ENCODE results near the gene FOXO3B. TPM values are rescaled to one million over a fixed set of nuclear protein-coding genes. Genes with fewer than 3 reads are reported as not detected.
A peak's percentile ranks its signal among the peaks of the same experiment; 100 is the strongest.
"Not testable (repeated sequence)": the region's sequence is repeated elsewhere in the genome, so short reads cannot be mapped to it uniquely, and the experiment has no call there.

The FOXO3B gene
- total RNA-seq (2022) (7.0 and 7.3 TPM in 2 replicates), Bru-seq, nascent RNA (percentile 53 among the genes with signal in this experiment), BruChase-seq, experiment 1, labeled RNA remaining after a 2-hour chase (percentile 73 among the genes with signal in this experiment), BruChase-seq, experiment 2, labeled RNA remaining after a 6-hour chase (percentile 60 among the genes with signal in this experiment)
- long read RNA-seq, partial matches to known transcripts: 0 of 2 reads
- long read RNA-seq, other reads (novel, unspliced or antisense): 0 of 2 reads

DNA sequence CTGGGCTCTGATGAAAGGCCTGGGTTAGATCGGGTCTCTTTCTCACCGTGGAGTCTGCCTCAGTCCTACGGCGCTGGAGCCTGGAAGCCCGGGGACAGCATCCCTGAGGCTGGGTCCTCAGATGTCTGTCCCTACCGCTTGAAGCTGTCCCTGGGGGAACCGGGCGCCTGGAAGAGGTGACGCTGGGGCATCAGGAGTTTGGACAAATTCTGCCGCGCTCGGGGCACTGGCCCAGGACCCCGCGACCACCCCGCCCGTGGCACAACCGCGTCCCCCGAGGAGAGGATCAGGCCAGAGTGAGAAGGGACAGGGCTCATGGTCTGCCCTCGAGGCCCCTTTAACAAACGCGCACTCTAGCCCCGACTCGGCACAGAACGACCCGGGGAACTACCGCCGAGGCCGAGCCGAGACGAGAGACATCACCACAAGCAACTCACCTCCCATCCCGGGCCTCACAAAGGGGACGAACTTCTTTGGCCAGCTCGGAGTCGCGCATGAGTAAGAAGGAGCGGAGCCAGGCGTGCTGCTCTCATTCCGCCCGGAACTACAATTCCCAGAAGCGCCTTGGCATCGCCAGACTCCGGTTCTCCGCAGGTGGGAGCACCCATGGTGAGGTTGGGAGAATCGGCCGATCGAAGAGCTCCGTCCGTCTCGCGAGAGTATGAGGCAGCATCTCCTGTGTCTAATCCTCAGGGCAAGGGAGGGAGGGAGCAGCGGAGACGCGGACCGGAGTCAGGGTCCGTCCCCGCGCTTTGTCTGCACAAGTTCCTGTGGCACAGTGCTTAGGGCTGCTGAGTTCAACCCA is at the start of gene FOXO3B:
Gene FOXO3B (minus strand): TSS at position 548 of the 805 bp plus-strand sequence. CDS start 663 bp downstream, outside the sequence.
- CTCF ChIA-PET: interaction anchor here (0.5 kb wide), 1 partner anchor 22 kb away, joined by 3 read pairs; no protein-coding TSS in a partner anchor
- H3K36me3 ChIP-seq (ENCODE audit: control insufficient read depth, insufficient read depth, low read length); H3K9me3 ChIP-seq; H3K9me3 Mint-ChIP-seq (ENCODE audit: unreplicated experiment); intact Hi-C loops (cut with micrococcal nuclease; ENCODE audit: unreplicated experiment); POLR2A ChIA-PET; H3K36me3 Mint-ChIP-seq (ENCODE audit: insufficient read depth, unreplicated experiment); H3K27me3 Mint-ChIP-seq (ENCODE audit: insufficient read depth, unreplicated experiment); H3K27me3 ChIP-seq (replicated peaks; ENCODE audit: control insufficient read depth, insufficient read depth, low read length); H3K4me1 Mint-ChIP-seq (ENCODE audit: low read depth, unreplicated experiment); H3K4me1 ChIP-seq: not testable (repeated sequence)
- H3K27ac Mint-ChIP-seq (ENCODE audit: unreplicated experiment): peak within 1 kb of the TSS; percentile 66
- DNase-seq: peak; percentile 91 to 97
- H3K4me3 Mint-ChIP-seq (ENCODE audit: unreplicated experiment): peak within 1 kb of the TSS; percentile 82
- H3K4me3 ChIP-seq (ENCODE audit: low read depth, low read length): peak within 1 kb of the TSS; percentile 50
- BruUV-seq (replicated peaks): TSS peak; percentile 54

- H3K36me3 ChIP-seq (ENCODE audit: control insufficient read depth, insufficient read depth, low read length); H3K4me1 ChIP-seq; H3K27ac Mint-ChIP-seq (ENCODE audit: unreplicated experiment); BruUV-seq (replicated peaks); POLR2A ChIA-PET; intact Hi-C loops (cut with micrococcal nuclease; ENCODE audit: unreplicated experiment); H3K27me3 ChIP-seq (replicated peaks; ENCODE audit: control insufficient read depth, insufficient read depth, low read length); DNase-seq; H3K9me3 ChIP-seq; H3K9me3 Mint-ChIP-seq (ENCODE audit: unreplicated experiment); H3K4me3 ChIP-seq (ENCODE audit: low read depth, low read length); H3K4me3 Mint-ChIP-seq (ENCODE audit: unreplicated experiment); CTCF ChIA-PET; H3K27me3 Mint-ChIP-seq (ENCODE audit: insufficient read depth, unreplicated experiment): not testable (repeated sequence)
- Mint-ChIP-seq H3K36me3 (ENCODE audit: insufficient read depth, unreplicated experiment) (peaks cover 12% of the 10 kb centered on the region), H3K4me1 (ENCODE audit: low read depth, unreplicated experiment) (peaks cover 12% of the 10 kb centered on the region)
These were observed 41.4 kb upstream of the FOXO3B start for GRCh38 chr17:18723509-18723908.

DNA sequence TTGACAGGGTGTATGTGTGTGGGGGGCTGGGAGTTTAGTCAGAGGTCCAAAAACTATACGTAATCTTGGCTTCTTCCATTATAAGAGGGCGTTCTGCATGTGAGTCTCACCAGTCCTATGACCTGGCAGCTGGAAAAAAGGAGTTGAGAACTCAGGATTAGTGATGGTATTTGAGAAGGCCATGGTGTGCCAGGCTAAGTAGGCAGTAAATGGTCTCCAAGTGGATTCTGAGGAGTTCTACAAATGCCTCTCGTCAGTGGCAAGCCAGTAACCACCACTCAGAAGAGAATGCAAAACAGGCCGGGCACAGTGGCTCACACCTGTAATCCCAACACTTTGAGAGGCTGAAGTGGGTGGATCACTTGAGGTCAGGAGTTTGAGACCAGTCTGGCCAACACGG is 40.5 kb upstream of the FOXO3B start:
- not testable (repeated sequence) for H3K4me3 Mint-ChIP-seq (ENCODE audit: unreplicated experiment); H3K4me3 ChIP-seq (ENCODE audit: low read depth, low read length)

GRCh38 chr17:18721775-18722547 is 39.8 kb upstream of the FOXO3B start:
- CTCF ChIA-PET; BruUV-seq (replicated peaks): not testable (repeated sequence)

More for the DNA sequence above, 40.5 kb upstream of the FOXO3B start:
- DNase-seq; POLR2A ChIA-PET; H3K4me1 ChIP-seq; intact Hi-C loops (cut with micrococcal nuclease; ENCODE audit: unreplicated experiment); H3K9me3 ChIP-seq; H3K27me3 ChIP-seq (replicated peaks; ENCODE audit: control insufficient read depth, insufficient read depth, low read length); H3K27ac Mint-ChIP-seq (ENCODE audit: unreplicated experiment); H3K27me3 Mint-ChIP-seq (ENCODE audit: insufficient read depth, unreplicated experiment); H3K36me3 ChIP-seq (ENCODE audit: control insufficient read depth, insufficient read depth, low read length); BruUV-seq (replicated peaks); CTCF ChIA-PET; H3K9me3 Mint-ChIP-seq (ENCODE audit: unreplicated experiment): not testable (repeated sequence)
- Mint-ChIP-seq H3K36me3 (ENCODE audit: insufficient read depth, unreplicated experiment) (peaks cover 12% of the 10 kb centered on the region), H3K4me1 (ENCODE audit: low read depth, unreplicated experiment) (peaks cover 13% of the 10 kb centered on the region)

GRCh38 chr17:18719428-18720110 is 37.5 kb upstream of the FOXO3B start:
- CTCF ChIA-PET; H3K27me3 Mint-ChIP-seq (ENCODE audit: insufficient read depth, unreplicated experiment); intact Hi-C loops (cut with micrococcal nuclease; ENCODE audit: unreplicated experiment); POLR2A ChIA-PET; H3K27me3 ChIP-seq (replicated peaks; ENCODE audit: control insufficient read depth, insufficient read depth, low read length); H3K4me3 ChIP-seq (ENCODE audit: low read depth, low read length); H3K9me3 Mint-ChIP-seq (ENCODE audit: unreplicated experiment); H3K4me1 ChIP-seq; BruUV-seq (replicated peaks); H3K9me3 ChIP-seq; H3K36me3 ChIP-seq (ENCODE audit: control insufficient read depth, insufficient read depth, low read length): not testable (repeated sequence)
- H3K36me3 Mint-ChIP-seq (ENCODE audit: insufficient read depth, unreplicated experiment): peaks cover 12% of the 10 kb centered on the region
- peaks cover 13% of the 10 kb centered on the region for H3K4me1 Mint-ChIP-seq (ENCODE audit: low read depth, unreplicated experiment)
- peak overlapping the region; percentile 99 for H3K27ac Mint-ChIP-seq (ENCODE audit: unreplicated experiment)
- H3K4me3 Mint-ChIP-seq (ENCODE audit: unreplicated experiment): peak overlapping the region; percentile 56
- peak; percentile 26 to 58 for DNase-seq

More at GRCh38 chr17:18721775-18722547, 39.8 kb upstream of the FOXO3B start:
- H3K36me3 ChIP-seq (ENCODE audit: control insufficient read depth, insufficient read depth, low read length); H3K4me3 Mint-ChIP-seq (ENCODE audit: unreplicated experiment); H3K27ac Mint-ChIP-seq (ENCODE audit: unreplicated experiment); H3K9me3 ChIP-seq; H3K4me3 ChIP-seq (ENCODE audit: low read depth, low read length); POLR2A ChIA-PET; H3K9me3 Mint-ChIP-seq (ENCODE audit: unreplicated experiment); intact Hi-C loops (cut with micrococcal nuclease; ENCODE audit: unreplicated experiment); H3K4me1 ChIP-seq; H3K27me3 Mint-ChIP-seq (ENCODE audit: insufficient read depth, unreplicated experiment); DNase-seq; H3K27me3 ChIP-seq (replicated peaks; ENCODE audit: control insufficient read depth, insufficient read depth, low read length): not testable (repeated sequence)
- Mint-ChIP-seq H3K36me3 (ENCODE audit: insufficient read depth, unreplicated experiment) (peaks cover 12% of the 10 kb centered on the region), H3K4me1 (ENCODE audit: low read depth, unreplicated experiment) (peaks cover 13% of the 10 kb centered on the region)

DNA sequence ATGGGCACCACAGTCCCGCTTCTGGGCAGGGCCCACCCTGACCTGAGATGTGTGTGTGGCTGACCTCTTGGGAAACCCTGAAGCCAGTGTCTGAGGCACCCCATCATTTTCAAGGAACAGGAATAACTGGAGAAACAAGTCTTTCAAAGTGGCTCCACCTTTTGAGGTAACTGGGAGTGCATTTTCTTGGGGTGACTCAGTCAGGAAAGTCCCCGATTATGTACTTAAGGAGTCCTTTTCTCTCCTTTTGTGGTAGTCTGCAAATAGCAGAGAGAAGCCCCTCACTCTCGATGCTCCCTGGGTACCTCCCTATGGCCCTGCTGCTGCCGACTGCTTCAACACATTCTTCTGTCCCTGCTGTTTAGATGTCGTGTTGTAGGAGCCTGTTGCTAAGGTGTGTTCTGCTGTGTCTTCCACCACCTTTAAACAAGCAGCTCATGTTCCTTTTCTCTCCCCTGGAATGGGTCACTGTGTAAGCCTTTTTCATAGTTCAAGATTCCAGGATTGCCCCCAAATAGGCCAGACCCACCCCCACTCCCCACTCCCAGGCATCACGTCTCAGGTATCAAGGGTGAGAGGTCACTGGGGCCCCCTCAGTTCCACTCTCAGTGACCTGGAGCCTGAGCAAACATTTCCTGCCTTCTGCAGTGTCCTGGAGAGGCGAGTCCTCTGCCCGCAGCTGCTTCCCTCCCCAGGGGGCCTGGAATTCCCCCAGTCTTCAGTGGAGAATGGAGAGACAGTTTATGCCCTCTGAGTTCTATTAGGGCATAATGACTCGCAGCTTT is 36.7 kb upstream of the FOXO3B start:
- TSS peak; percentile 64 for BruUV-seq (replicated peaks)
- DNase-seq: peak; percentile 72 to 87
- POLR2A ChIA-PET: not testable (repeated sequence)

More for the DNA sequence above, 36.7 kb upstream of the FOXO3B start:
- peak overlapping the region; percentile 56 for H3K4me3 Mint-ChIP-seq (ENCODE audit: unreplicated experiment)
- H3K9me3 Mint-ChIP-seq (ENCODE audit: unreplicated experiment); CTCF ChIA-PET; H3K36me3 ChIP-seq (ENCODE audit: control insufficient read depth, insufficient read depth, low read length); H3K27me3 ChIP-seq (replicated peaks; ENCODE audit: control insufficient read depth, insufficient read depth, low read length); intact Hi-C loops (cut with micrococcal nuclease; ENCODE audit: unreplicated experiment); H3K9me3 ChIP-seq; H3K27me3 Mint-ChIP-seq (ENCODE audit: insufficient read depth, unreplicated experiment); H3K4me3 ChIP-seq (ENCODE audit: low read depth, low read length); H3K4me1 ChIP-seq: not testable (repeated sequence)
- H3K4me1 Mint-ChIP-seq (ENCODE audit: low read depth, unreplicated experiment): peaks cover 13% of the 10 kb centered on the region
- peaks cover 12% of the 10 kb centered on the region for H3K36me3 Mint-ChIP-seq (ENCODE audit: insufficient read depth, unreplicated experiment)
- peak overlapping the region; percentile 99 for H3K27ac Mint-ChIP-seq (ENCODE audit: unreplicated experiment)

Measured in Caco-2 (cell line).